Nephron progenitor cell (in vitro differentiated cells): Measurements from ENCODE around the gene OXT.
A peak's percentile ranks its signal among the peaks of the same experiment; 100 is the strongest.

Experiments used
- DNase-seq: peaks from one replicate; pipeline ENCODE4 v3.0.0; 2021
- H3K27ac Mint-ChIP-seq: 2 replicates; pipeline ENCODE4 v1.8.0; 2021; ENCODE audit warnings: mild to moderate bottlenecking, moderate library complexity, mixed read lengths
- H3K27me3 Mint-ChIP-seq: 2 replicates; pipeline ENCODE4 v1.8.0; 2021; ENCODE audit warnings: mild to moderate bottlenecking, low read depth, mixed read lengths; ENCODE audit not compliant: poor library complexity
- H3K36me3 Mint-ChIP-seq: 2 replicates; pipeline ENCODE4 v1.8.0; 2021; ENCODE audit warnings: low read depth, mixed read lengths
- H3K4me1 Mint-ChIP-seq: 2 replicates; pipeline ENCODE4 v1.8.0; 2021; ENCODE audit warnings: mixed read lengths
- H3K4me3 Mint-ChIP-seq: 2 replicates; pipeline ENCODE4 v1.8.0; 2021; ENCODE audit warnings: mild to moderate bottlenecking, moderate library complexity, mixed read lengths
- H3K9me3 Mint-ChIP-seq: 2 replicates; pipeline ENCODE4 v1.8.0; 2021; ENCODE audit warnings: mild to moderate bottlenecking, moderate library complexity, mixed read lengths
- TF ChIP-seq, protein P1 (sequence below): fragments of 200-600 bp; sonication (generic); IDR thresholded peaks from 2 replicates; pipeline ENCODE4 v1.5.0; 2021; ENCODE audit warnings: antibody characterized with exemption

OXT gene

DNA sequence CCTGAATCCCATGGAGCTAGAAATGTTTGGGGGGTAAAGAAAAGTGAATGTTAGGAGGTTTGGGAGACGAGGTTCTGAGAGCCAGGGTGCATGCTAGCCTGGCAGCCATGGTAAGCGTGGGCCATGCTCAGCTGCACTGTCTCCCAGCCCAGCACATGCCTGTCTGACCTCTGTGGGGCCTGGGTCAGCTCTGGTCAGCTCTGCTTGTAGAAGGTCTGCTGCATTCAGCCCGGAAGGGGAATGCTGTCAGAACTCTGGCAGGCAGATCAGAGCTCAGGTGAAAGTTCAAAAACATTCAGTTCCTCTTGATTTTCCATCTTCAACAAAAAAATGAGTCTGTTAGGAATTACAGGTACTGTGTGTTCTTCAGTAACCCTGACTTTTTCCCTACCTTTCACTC lies 33.8 kb upstream of the OXT start:
- Mint-ChIP-seq H3K27ac (no peak overlapping the region), H3K4me1 (peaks cover 43% of the 10 kb centered on the region), H3K9me3 (no peaks in the 10 kb centered on the region), H3K27me3 (no peaks in the 10 kb centered on the region), H3K36me3 (peaks cover 48% of the 10 kb centered on the region), H3K4me3 (no peak overlapping the region)
- no peak for DNase-seq
- TF ChIP-seq, protein P1, sequence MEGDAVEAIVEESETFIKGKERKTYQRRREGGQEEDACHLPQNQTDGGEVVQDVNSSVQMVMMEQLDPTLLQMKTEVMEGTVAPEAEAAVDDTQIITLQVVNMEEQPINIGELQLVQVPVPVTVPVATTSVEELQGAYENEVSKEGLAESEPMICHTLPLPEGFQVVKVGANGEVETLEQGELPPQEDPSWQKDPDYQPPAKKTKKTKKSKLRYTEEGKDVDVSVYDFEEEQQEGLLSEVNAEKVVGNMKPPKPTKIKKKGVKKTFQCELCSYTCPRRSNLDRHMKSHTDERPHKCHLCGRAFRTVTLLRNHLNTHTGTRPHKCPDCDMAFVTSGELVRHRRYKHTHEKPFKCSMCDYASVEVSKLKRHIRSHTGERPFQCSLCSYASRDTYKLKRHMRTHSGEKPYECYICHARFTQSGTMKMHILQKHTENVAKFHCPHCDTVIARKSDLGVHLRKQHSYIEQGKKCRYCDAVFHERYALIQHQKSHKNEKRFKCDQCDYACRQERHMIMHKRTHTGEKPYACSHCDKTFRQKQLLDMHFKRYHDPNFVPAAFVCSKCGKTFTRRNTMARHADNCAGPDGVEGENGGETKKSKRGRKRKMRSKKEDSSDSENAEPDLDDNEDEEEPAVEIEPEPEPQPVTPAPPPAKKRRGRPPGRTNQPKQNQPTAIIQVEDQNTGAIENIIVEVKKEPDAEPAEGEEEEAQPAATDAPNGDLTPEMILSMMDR: no peak

DNA sequence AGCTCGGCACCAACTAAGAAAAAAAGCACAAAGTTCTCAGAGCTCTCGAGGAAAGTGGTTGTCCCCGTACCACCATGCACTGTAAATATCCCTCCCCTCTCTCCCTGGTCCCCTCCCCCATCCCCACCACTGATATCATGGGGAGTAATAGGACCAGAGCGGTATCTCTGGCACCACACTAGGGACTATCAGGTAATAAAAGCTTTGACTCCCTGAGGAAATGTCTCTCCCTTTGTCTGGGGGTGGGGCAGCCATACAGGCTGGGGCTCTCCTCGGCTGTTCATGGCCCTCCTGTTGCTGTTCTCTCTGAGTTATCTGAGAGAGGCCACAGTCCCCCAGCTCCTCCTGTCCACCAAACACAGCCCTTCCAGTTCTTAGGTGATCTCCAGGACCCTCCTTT lies 33.0 kb upstream of the OXT start:
- TF ChIP-seq, protein P1: no peak
- Mint-ChIP-seq H3K4me1 (peaks cover 51% of the 10 kb centered on the region), H3K36me3 (peaks cover 48% of the 10 kb centered on the region), H3K4me3 (no peak overlapping the region), H3K27ac (peak overlapping the region; percentile 87), H3K9me3 (no peaks in the 10 kb centered on the region), H3K27me3 (no peaks in the 10 kb centered on the region)
- DNase-seq: no peak

DNA sequence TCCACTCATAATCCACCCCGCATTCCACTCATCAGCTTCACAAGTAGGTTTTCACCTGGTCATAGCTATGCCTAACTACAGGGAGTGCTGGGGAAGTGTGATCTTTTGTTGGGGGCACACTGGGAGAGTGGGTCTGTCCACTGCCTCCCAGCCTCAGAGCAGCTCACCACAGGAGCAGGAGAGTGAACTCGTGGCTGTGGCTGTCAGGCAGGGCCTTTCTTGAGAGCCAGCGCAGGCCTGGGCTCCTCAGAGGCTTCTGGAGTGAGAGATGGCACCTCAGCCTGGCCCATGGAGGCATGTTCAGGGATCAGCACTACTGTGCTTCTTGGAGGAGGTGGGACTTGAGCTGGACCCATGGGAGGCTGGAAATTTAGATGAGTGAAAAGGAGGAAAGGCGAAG lies 32.0 kb upstream of the OXT start:
- H3K4me1 Mint-ChIP-seq: peaks cover 60% of the 10 kb centered on the region
- H3K9me3 Mint-ChIP-seq: no peaks in the 10 kb centered on the region
- peaks cover 48% of the 10 kb centered on the region for H3K36me3 Mint-ChIP-seq
- TF ChIP-seq, protein P1: no peak
- DNase-seq: no peak
- no peaks in the 10 kb centered on the region for H3K27me3 Mint-ChIP-seq
- H3K27ac Mint-ChIP-seq: peak overlapping the region; percentile 34
- H3K4me3 Mint-ChIP-seq: peak overlapping the region; percentile 39

DNA sequence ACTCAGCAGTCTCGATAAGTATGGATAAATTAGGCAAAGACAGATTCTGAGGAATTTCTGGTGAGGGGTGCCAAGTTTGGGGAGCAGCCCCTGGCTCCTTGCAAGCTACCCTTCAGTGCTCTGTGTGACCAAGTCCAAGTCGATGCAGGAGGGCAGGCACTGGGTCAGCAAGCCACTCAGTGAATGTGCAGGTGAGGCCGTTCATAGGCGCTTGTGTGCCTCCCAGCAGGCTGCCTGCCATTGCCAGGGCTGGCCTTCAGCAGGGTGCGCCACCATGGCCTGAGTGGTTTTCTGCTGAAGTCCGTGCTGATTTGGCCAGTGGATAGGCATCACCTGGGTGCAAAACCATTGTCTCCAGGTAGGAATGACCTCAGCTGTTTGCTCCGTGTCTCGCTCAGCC lies 31.3 kb upstream of the OXT start:
- no peak for DNase-seq
- peaks cover 64% of the 10 kb centered on the region for H3K4me1 Mint-ChIP-seq
- no peak overlapping the region for H3K4me3 Mint-ChIP-seq
- H3K36me3 Mint-ChIP-seq: peaks cover 41% of the 10 kb centered on the region
- TF ChIP-seq, protein P1: no peak
- H3K9me3 Mint-ChIP-seq: no peaks in the 10 kb centered on the region
- H3K27me3 Mint-ChIP-seq: no peaks in the 10 kb centered on the region
- H3K27ac Mint-ChIP-seq: peak overlapping the region; percentile 72

DNA sequence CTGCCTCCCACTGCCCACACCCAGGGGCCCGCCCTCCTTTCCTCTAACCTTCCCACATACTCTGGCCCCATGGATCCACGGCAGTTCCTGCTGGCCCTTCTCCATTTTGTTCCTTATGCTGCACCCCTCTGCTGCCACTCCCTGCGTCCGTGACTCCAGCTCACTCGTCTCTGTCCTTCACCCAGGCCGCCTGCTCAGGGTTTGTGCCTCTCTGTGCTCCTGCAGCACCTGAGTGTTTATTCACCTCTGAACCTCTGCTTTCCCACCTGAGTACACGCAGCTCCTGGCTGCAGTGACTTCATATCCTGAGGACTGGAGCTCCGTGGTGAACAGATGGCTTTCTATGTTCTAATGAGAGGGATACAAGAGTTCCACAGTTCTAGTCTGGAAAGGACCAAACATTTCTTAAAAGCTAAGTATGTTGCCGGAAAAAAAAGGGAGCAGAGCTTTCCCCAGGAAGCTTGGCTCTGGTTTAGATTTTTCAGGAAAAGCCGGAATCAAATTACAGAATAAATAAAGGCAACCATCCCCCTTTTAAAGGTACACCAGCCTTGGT lies 29.5 kb upstream of the OXT start:
- H3K4me1 Mint-ChIP-seq: peaks cover 73% of the 10 kb centered on the region
- peak; percentile 18 for DNase-seq
- H3K27me3 Mint-ChIP-seq: no peaks in the 10 kb centered on the region
- H3K27ac Mint-ChIP-seq: peak overlapping the region; percentile 92
- peak overlapping the region; percentile 75 for H3K4me3 Mint-ChIP-seq
- TF ChIP-seq, protein P1: no peak
- peaks cover 35% of the 10 kb centered on the region for H3K36me3 Mint-ChIP-seq
- no peaks in the 10 kb centered on the region for H3K9me3 Mint-ChIP-seq

DNA sequence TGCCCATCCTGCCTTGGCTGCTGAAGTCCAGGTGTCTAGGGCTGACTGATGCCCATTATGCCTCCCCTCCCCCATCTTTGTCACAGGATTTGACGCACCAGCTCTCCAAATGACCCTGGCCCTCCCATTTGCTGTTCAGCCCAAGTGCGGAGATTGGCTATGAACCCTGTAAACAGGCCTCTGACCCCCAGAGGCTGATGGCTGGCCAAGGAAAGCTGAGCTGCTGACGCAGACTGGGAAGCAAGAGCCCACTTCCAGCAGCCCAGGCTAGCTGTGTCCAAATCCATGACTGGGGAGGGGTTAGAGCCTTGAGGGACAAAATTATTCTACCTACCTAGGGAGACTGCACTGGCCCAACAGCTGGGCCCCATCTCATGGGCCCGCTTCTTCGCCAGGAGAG lies 28.8 kb upstream of the OXT start:
- Mint-ChIP-seq H3K27ac (peak overlapping the region; percentile 92), H3K4me1 (peaks cover 74% of the 10 kb centered on the region)

More for the DNA sequence above, 28.8 kb upstream of the OXT start:
- DNase-seq: peak; percentile 28
- no peaks in the 10 kb centered on the region for H3K9me3 Mint-ChIP-seq
- H3K36me3 Mint-ChIP-seq: peaks cover 36% of the 10 kb centered on the region
- no peaks in the 10 kb centered on the region for H3K27me3 Mint-ChIP-seq
- peak overlapping the region; percentile 75 for H3K4me3 Mint-ChIP-seq
- TF ChIP-seq, protein P1: no peak
